NCI-H2107 treated with DMSO at 0.1 percent for 48 hours (cell line): ENCODE data around the gene MYL2.

Experiments used
- DNase-seq: peaks from one replicate; lab custom pipeline; 2025; ENCODE audit not compliant: unreplicated experiment; lab: John Stamatoyannopoulos, UW

Gene MYL2

DNA sequence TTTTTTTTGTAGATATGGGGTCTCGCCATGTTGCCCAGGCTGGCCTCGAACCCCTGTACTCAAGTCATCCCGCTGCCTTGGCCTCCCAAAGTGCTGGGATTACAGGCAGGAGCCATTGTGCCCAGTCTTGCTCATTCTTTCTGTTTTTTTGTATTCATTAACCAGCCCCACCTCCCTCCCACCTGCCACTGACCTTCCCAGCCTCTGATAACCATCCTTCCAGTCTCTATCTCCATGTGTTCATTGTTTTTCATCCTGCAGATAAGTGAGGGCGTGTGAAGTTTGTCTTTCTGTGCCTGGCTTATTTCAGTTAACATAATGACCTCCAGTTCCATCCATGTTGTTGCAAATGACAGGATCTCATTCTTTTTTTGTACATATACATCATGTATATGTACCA, 19.0 kb downstream of the MYL2 start:
- no peak for DNase-seq

DNA sequence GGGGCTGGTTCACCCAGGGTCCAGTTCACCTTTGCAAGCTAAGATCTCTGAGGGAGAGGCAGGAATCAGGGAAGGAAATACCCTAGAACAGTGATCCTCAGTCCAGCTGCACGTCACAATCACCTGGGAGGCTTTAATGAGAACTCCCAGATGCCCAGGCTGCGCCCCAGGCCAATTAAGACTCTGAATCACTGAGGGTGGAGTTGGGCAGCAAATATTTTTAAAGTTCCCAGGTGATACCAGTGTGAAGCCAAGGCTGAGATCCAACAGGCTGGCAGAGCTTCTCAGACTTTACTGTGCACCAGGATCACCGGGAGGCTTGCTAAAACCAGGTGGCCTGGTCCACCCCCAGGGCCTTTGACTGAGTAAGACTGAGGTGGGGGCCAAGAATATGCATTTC, 23.8 kb downstream of the MYL2 start:
- DNase-seq: no peak

- no peak for DNase-seq
These were observed 26.4 kb downstream of the MYL2 start for GRCh38 chr12:110893956-110894355.

DNA sequence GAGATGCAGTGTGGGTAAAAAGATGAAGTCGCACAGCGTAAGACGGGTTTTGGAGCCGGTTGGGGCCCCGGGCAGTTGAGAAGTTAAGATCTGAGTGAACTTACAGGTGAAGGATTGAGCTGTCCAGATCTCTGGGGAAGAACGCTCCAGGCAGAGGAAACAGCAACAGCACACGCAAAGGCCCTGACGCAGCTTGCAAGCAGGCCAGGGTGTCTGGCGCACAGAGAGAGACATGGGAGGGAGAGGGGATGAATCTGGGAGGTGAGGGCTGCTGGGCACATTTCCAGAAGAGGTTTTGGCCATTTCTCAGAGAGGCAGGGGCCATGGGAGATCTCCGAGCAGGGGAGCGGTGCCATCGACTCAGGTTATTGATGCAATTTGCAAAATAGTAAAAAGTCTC, 31.0 kb downstream of the MYL2 start:
- no peak for DNase-seq

GRCh38 chr12:110888256-110888991, 32.0 kb downstream of the MYL2 start:
- DNase-seq: no peak

GRCh38 chr12:110885152-110885840, 35.1 kb downstream of the MYL2 start:
- no peak for DNase-seq

DNA sequence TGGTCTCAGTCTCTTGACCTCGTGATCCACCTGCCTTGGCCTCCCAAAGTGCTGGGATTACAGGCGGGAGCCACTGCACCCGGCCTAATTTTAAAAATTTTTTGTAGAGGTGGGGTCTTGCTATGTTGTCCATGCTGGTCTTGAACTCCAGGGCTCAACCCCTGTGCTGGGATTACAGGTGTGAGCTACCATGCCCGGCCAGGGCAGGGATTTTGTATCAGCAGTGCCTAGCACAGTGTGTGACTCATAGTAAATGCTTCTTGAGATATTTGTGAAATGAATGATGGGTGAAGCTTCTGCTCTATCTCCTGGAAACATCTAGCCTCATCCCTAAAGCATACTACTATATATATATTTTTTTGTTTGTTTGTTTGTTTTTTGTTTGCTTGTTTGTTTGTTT, 37.1 kb downstream of the MYL2 start:
- no peak for DNase-seq

GRCh38 chr12:110880651-110881050, 39.7 kb downstream of the MYL2 start:
- no peak for DNase-seq

DNA sequence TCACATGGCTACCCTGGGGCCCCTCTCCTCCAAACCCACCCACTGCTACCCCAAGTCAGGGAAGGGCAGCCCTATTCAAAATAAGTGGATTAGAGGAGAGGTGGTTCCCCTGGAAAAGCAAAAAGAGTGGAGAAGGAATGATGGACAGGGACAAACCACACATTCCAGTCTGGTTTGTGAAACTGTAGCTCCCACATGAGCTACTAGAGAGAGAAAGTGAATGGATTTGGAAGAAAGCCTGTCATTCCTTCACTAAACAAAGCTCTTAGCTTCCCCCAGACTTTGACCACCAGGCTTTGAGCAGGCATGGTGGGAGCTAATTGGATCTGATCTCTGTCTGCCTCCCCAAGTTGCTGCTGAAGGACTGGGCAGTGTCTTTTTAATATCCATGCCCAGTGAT, 45.6 kb downstream of the MYL2 start:
- no peak for DNase-seq

- no peak for DNase-seq
These were observed 46.0 kb downstream of the MYL2 start for GRCh38 chr12:110874351-110874750.

DNA sequence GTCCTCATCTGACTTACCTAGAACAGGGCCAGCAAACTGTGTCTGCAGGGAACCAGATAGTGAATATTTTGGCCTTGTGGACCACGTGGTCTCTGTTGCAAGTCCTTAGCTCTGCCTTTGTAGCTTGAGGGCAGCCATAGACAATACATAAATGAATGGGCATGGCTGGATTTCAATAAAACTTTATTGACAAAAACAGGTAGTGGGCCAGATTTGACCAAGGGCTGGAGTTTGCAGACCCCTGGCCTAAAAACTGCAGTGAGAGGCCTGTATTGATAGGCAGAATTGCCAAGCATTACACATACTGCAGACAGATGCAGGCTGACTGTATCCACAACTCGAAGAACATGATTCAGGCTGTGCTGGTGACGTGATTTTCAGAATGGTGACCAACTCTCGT, 48.3 kb downstream of the MYL2 start:
- no peak for DNase-seq

DNA sequence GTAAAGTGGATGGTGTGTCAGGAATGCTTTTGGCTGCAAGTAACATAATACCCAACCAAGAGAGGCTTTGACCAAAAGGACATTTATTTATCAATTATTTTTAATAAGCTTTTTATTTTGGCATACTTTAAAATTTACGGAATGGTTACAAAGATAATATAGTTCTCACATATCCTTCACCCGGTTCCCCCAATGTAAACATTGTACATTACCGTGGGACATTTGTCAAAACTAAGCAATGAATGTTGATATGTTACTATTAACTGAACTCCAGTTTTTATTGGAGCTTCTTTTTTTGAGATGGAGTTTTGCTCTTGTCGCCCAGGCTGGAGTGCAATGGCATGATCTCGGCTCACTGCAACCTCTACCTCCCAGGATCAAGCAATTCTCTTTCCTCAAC, 50.6 kb downstream of the MYL2 start:
- DNase-seq: no peak

GRCh38 chr12:110869026-110869425, 51.4 kb downstream of the MYL2 start:
- DNase-seq: no peak

GRCh38 chr12:110865521-110865920, 54.9 kb downstream of the MYL2 start:
- DNase-seq: no peak

GRCh38 chr12:110863161-110863560, 57.2 kb downstream of the MYL2 start:
- no peak for DNase-seq

- DNase-seq: no peak
These were observed 58.0 kb downstream of the MYL2 start for GRCh38 chr12:110862329-110862728.

DNA sequence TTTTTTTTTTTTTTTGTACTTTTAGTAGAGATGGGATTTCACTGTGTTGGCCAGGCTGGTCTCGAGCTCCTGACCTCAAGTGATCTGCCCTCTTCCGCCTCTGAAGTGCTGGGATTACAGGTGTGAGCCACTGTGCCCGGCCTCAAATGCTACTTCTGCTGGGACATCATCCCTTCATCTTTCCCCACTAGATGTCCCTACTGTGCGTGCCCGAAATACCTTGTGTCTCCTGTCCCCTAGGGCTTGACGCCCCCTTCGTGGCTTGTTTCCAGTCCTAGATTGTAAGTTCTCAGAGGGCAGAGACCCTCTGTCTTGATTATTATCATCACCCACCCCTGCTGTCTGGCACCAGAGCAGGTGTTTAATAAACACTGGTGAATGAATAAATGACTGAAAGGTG, 58.6 kb downstream of the MYL2 start:
- DNase-seq: no peak
